HepG2 (cell line): ENCODE results near the gene CISD1. TPM values are rescaled to one million over a fixed set of nuclear protein-coding genes. Genes with fewer than 3 reads are reported as not detected.
A peak's percentile ranks its signal among the peaks of the same experiment; 100 is the strongest.

Experiments
- DNMT3B ChIP-seq: conservative IDR thresholded peaks from 2 replicates; pipeline ENCODE4 v1.6.1; 2016; ENCODE audit warnings: missing biosample characterization, control low read depth
- NPAS2 ChIP-seq: sonication (generic); formaldehyde crosslinking; IDR thresholded peaks from 2 replicates; pipeline ENCODE4 v1.8.0; 2022; ENCODE audit warnings: mild to moderate bottlenecking, missing genetic modification reagents, borderline replicate concordance
- RARA ChIP-seq: IDR thresholded peaks from 2 replicates; pipeline ENCODE4 v1.6.1; 2016; ENCODE audit warnings: missing genetic modification reagents, missing compliant biosample characterization
- SNRNP70 ChIP-seq: fragments of 200-400 bp; formaldehyde crosslinking; IDR thresholded peaks from 2 replicates; pipeline ENCODE4 v1.6.1; 2017; ENCODE audit warnings: mild to moderate bottlenecking, low read depth, low read length, moderate library complexity
- SRSF4 ChIP-seq: fragments of 200-400 bp; formaldehyde crosslinking; IDR thresholded peaks from one replicate; pipeline ENCODE4 v1.6.1; 2018; ENCODE audit warnings: mild to moderate bottlenecking, low read depth, low read length, moderate library complexity; ENCODE audit not compliant: poor library complexity, severe bottlenecking
- ZBTB20 ChIP-seq: sonication (generic); formaldehyde crosslinking; IDR thresholded peaks from 2 replicates; pipeline ENCODE4 v1.8.1; 2023; ENCODE audit warnings: missing genetic modification reagents, low read depth, mild to moderate bottlenecking, borderline replicate concordance
- ZFP1 ChIP-seq: IDR thresholded peaks from 2 replicates; pipeline ENCODE4 v1.6.1; 2016
- ZNF776 ChIP-seq: sonication (generic); formaldehyde crosslinking; IDR thresholded peaks from 2 replicates; pipeline ENCODE4 v1.4.0; 2020; ENCODE audit warnings: mild to moderate bottlenecking, missing genetic modification reagents
- polyA plus RNA-seq, 8 experiments: library from polyadenylated mRNA; depleted of rRNA in 3 of 8; stranded (reverse) in 7 of 8; unstranded in 1 of 8; fragments of >200 nt; fragmentation: Illumina TruSeq in 4 of 8; extraction: Trizol in 4 of 8; gene quantifications; 2 replicates each; pipeline versions ENCODE4 v1.2.1 to v1.2.3, GENCODE V29; 2011 to 2016; ENCODE audit warnings: low read depth in 4 of 8, missing spikeins in 1 of 8, mixed read lengths in 1 of 8; ENCODE audit not compliant: insufficient read depth in 1 of 8
- total RNA-seq, 5 experiments: library from RNA; depleted of rRNA; stranded (reverse); fragments of >200 nt; fragmentation: Illumina TruSeq; extraction: Trizol; gene quantifications; 2 replicates each; pipeline ENCODE4 v1.2.3, GENCODE V29; 2016; ENCODE audit warnings: low read depth in 1 of 5
- TF ChIP-seq, protein P1 (sequence below): sonication (generic); formaldehyde crosslinking; IDR thresholded peaks from 2 replicates; pipeline ENCODE4 v1.8.1; 2023; ENCODE audit warnings: mild to moderate bottlenecking, inconsistent platforms, moderate library complexity, missing genetic modification reagents, borderline replicate concordance
- TF ChIP-seq, protein P2 (sequence below): sonication (generic); formaldehyde crosslinking; IDR thresholded peaks from 2 replicates; pipeline ENCODE4 v1.8.1; 2023; ENCODE audit warnings: missing genetic modification reagents, mild to moderate bottlenecking, borderline replicate concordance
- TF ChIP-seq, protein P3 (sequence below): sonication (generic); formaldehyde crosslinking; IDR thresholded peaks from 2 replicates; pipeline ENCODE4 v1.5.1; 2020; ENCODE audit warnings: missing genetic modification reagents, mild to moderate bottlenecking, borderline replicate concordance
- TF ChIP-seq, protein P4 (sequence below): sonication (generic); formaldehyde crosslinking; IDR thresholded peaks from 2 replicates; pipeline ENCODE4 v1.5.1; 2020; ENCODE audit warnings: mild to moderate bottlenecking, missing genetic modification reagents
- TF ChIP-seq, protein P5 (sequence below): sonication (generic); formaldehyde crosslinking; IDR thresholded peaks from 2 replicates; pipeline ENCODE4 v1.5.1; 2020; ENCODE audit warnings: missing genetic modification reagents, mild to moderate bottlenecking, borderline replicate concordance
- TF ChIP-seq, protein P6 (sequence below): sonication (generic); formaldehyde crosslinking; IDR thresholded peaks from 2 replicates; pipeline ENCODE4 v1.4.0; 2020; ENCODE audit warnings: missing genetic modification reagents, borderline replicate concordance

Gene CISD1
- total and polyA plus RNA-seq, 2 of the 13 experiments (the other 11 are each of a cell fraction or from before 2014, with no cell fraction given) = 63.4 to 78.9 TPM

DNA sequence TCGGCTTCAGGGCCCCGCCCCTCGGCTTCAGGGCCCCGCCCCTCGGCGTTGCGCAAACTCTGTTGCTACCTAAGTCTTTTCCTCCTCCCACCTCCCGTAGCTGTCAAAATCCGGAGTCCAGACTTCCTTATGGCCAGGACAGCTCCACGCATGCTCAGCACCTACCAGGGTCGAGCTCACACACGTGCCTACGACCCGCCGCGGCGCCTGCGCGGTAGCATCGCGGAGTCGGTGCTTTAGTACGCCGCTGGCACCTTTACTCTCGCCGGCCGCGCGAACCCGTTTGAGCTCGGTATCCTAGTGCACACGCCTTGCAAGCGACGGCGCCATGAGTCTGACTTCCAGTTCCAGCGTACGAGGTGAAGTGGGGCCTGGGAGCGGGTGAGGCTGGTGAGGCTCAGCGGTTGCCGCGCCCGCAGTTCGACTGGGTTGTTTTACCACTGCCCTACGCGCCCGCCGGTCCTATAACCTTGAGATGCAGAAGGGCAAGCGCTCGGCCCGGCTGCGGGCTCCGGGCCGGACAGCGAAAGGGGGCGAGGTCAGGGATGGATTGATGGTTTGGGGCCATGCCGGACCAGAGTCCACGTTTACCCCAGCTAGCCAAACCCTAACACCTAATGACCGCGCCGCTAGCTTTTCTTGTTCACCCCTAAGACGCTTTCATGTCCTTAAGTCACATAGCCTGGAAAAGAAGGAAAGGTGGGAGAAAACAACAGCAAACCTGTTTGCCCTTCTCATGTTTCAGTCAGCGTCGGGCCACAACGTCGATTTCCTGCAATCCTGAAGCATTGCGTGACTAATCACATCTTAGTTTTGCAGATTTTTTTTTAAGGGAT, at the start of gene CISD1 (continued):
- TF ChIP-seq, protein P1, sequence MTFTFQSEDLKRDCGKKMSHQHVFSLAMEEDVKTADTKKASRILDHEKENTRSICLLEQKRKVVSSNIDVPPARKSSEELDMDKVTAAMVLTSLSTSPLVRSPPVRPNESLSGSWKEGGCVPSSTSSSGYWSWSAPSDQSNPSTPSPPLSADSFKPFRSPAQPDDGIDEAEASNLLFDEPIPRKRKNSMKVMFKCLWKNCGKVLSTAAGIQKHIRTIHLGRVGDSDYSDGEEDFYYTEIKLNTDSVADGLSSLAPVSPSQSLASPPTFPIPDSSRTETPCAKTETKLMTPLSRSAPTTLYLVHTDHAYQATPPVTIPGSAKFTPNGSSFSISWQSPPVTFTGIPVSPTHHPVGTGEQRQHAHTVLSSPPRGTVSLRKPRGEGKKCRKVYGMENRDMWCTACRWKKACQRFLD (CRISPR knock-in tag) = peak; percentile 98
- TF ChIP-seq, protein P2, sequence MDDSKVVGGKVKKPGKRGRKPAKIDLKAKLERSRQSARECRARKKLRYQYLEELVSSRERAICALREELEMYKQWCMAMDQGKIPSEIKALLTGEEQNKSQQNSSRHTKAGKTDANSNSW (CRISPR knock-in tag) = peak; percentile 95; the same call in 1 of the 2 replicates
- TF ChIP-seq DNMT3B (CRISPR knock-in tag) (peak; percentile 39; the same call in 1 of the 2 replicates), ZNF776 (CRISPR knock-in tag) (peak; percentile 91; the same call in 1 of the 2 replicates), ZFP1 (CRISPR knock-in tag) (peak; percentile 45; the same call in 1 of the 2 replicates), SNRNP70 (no peak), ZBTB20 (peak; percentile 34; the same call in 1 of the 2 replicates), NPAS2 (CRISPR knock-in tag) (no peak), RARA (peak; percentile 46; the same call in 1 of the 2 replicates), SRSF4 (no peak)
- TF ChIP-seq, protein P3, sequence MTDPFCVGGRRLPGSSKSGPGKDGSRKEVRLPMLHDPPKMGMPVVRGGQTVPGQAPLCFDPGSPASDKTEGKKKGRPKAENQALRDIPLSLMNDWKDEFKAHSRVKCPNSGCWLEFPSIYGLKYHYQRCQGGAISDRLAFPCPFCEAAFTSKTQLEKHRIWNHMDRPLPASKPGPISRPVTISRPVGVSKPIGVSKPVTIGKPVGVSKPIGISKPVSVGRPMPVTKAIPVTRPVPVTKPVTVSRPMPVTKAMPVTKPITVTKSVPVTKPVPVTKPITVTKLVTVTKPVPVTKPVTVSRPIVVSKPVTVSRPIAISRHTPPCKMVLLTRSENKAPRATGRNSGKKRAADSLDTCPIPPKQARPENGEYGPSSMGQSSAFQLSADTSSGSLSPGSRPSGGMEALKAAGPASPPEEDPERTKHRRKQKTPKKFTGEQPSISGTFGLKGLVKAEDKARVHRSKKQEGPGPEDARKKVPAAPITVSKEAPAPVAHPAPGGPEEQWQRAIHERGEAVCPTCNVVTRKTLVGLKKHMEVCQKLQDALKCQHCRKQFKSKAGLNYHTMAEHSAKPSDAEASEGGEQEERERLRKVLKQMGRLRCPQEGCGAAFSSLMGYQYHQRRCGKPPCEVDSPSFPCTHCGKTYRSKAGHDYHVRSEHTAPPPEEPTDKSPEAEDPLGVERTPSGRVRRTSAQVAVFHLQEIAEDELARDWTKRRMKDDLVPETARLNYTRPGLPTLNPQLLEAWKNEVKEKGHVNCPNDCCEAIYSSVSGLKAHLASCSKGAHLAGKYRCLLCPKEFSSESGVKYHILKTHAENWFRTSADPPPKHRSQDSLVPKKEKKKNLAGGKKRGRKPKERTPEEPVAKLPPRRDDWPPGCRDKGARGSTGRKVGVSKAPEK (CRISPR knock-in tag) = no peak; the same call in 1 of the 2 replicates
- TF ChIP-seq, protein P4, sequence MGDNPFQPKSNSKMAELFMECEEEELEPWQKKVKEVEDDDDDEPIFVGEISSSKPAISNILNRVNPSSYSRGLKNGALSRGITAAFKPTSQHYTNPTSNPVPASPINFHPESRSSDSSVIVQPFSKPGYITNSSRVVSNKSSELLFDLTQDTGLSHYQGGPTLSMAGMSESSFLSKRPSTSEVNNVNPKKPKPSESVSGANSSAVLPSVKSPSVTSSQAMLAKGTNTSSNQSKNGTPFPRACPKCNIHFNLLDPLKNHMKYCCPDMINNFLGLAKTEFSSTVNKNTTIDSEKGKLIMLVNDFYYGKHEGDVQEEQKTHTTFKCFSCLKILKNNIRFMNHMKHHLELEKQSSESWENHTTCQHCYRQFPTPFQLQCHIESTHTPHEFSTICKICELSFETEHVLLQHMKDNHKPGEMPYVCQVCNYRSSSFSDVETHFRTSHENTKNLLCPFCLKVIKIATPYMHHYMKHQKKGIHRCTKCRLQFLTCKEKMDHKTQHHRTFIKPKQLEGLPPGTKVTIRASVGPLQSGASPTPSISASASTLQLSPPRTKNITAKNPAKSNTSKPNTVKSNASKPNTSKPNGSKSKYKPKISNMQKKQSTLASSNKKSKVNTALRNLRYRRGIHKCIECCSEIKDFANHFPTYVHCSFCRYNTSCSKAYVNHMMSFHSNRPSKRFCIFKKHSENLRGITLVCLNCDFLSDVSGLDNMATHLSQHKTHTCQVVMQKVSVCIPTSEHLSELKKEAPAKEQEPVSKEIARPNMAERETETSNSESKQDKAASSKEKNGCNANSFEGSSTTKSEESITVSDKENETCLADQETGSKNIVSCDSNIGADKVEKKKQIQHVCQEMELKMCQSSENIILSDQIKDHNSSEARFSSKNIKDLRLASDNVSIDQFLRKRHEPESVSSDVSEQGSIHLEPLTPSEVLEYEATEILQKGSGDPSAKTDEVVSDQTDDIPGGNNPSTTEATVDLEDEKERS = no peak
- TF ChIP-seq, protein P5, sequence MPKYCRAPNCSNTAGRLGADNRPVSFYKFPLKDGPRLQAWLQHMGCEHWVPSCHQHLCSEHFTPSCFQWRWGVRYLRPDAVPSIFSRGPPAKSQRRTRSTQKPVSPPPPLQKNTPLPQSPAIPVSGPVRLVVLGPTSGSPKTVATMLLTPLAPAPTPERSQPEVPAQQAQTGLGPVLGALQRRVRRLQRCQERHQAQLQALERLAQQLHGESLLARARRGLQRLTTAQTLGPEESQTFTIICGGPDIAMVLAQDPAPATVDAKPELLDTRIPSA (CRISPR knock-in tag) = 0 out of 2 replicates have a peak, but pooled peaks have one; percentile 42
- TF ChIP-seq, protein P6, sequence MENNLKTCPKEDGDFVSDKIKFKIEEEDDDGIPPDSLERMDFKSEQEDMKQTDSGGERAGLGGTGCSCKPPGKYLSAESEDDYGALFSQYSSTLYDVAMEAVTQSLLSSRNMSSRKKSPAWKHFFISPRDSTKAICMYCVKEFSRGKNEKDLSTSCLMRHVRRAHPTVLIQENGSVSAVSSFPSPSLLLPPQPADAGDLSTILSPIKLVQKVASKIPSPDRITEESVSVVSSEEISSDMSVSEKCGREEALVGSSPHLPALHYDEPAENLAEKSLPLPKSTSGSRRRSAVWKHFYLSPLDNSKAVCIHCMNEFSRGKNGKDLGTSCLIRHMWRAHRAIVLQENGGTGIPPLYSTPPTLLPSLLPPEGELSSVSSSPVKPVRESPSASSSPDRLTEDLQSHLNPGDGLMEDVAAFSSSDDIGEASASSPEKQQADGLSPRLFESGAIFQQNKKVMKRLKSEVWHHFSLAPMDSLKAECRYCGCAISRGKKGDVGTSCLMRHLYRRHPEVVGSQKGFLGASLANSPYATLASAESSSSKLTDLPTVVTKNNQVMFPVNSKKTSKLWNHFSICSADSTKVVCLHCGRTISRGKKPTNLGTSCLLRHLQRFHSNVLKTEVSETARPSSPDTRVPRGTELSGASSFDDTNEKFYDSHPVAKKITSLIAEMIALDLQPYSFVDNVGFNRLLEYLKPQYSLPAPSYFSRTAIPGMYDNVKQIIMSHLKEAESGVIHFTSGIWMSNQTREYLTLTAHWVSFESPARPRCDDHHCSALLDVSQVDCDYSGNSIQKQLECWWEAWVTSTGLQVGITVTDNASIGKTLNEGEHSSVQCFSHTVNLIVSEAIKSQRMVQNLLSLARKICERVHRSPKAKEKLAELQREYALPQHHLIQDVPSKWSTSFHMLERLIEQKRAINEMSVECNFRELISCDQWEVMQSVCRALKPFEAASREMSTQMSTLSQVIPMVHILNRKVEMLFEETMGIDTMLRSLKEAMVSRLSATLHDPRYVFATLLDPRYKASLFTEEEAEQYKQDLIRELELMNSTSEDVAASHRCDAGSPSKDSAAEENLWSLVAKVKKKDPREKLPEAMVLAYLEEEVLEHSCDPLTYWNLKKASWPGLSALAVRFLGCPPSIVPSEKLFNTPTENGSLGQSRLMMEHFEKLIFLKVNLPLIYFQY = peak; percentile 87; the same call in 1 of the 2 replicates
